Lower leg skin (tissue), 3 donors: ENCODE data around the gene SDK1.

Experiments used
- POLR2A ChIP-seq, 2 donors: fragments of 450-650 bp; IDR thresholded peaks; one replicate each; pipeline ENCODE4 v1.6.1; 2016 to 2017; ENCODE audit warnings: antibody characterized with exemption in 2 of 2, mild to moderate bottlenecking in 1 of 2, moderate library complexity in 1 of 2
- TF ChIP-seq, protein P1 (sequence below), 3 donors: fragments of 450-650 bp; IDR thresholded peaks; one replicate each; pipeline ENCODE4 v1.5.1; 2016; ENCODE audit warnings: antibody characterized with exemption in 3 of 3, mild to moderate bottlenecking in 3 of 3, moderate library complexity in 2 of 3

DNA sequence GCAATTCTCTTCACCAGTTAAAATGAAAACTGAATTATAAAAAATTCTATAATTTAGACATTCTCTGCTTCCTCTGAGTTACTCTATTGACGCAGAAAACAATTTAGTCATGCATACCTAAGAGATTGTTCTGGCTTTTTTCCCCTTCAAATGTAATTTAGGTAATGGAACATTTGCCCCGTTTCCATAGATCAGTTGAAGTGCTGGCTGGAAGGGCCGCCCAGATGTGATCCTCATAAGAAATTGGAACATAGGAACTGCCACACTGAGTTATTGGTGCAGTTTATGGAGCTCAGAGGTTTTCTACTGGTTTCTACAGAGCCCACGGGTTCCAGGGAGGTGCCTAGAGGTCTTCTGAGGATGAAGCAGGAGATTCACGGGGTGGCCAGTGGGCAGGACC lies 581.7 kb downstream of the SDK1 start:
- TF ChIP-seq, protein P1, sequence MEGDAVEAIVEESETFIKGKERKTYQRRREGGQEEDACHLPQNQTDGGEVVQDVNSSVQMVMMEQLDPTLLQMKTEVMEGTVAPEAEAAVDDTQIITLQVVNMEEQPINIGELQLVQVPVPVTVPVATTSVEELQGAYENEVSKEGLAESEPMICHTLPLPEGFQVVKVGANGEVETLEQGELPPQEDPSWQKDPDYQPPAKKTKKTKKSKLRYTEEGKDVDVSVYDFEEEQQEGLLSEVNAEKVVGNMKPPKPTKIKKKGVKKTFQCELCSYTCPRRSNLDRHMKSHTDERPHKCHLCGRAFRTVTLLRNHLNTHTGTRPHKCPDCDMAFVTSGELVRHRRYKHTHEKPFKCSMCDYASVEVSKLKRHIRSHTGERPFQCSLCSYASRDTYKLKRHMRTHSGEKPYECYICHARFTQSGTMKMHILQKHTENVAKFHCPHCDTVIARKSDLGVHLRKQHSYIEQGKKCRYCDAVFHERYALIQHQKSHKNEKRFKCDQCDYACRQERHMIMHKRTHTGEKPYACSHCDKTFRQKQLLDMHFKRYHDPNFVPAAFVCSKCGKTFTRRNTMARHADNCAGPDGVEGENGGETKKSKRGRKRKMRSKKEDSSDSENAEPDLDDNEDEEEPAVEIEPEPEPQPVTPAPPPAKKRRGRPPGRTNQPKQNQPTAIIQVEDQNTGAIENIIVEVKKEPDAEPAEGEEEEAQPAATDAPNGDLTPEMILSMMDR (IDR thresholded peaks at IDR 0.05), result no peak
- TF ChIP-seq POLR2A (IDR thresholded peaks at IDR 0.05), result no peak
